GM12878 (cell line): ENCODE measurements around the gene SPATA2. TPM values are rescaled to one million over a fixed set of nuclear protein-coding genes. Genes with fewer than 3 reads are reported as not detected.

Source experiments
- ATAC-seq: fragments of 200-7000 bp; cut with Tn5 transposase; 3 replicates; pipeline ENCODE4 v1.9.1; 2020; ENCODE audit warnings: mild to moderate bottlenecking, moderate library complexity
- BruUV-seq: library from RNA; stranded (reverse); fragments of 400-500 nt; replicated peaks from 2 replicates; lab custom pipeline; 2021; lab: Mats Ljungman, UMichigan
- CTCF ChIA-PET: fragments of 300-600 bp; sonication (Branson Sonifier 250); formaldehyde crosslinking; extraction: SDS; loops from one replicate; lab custom pipeline; 2021; ENCODE audit warnings: inconsistent platforms; lab: Yijun Ruan, JAX
- POLR2A ChIA-PET: fragments of 350-600 bp; formaldehyde crosslinking; extraction: SDS; loops from one replicate; lab custom pipeline; 2021; ENCODE audit warnings: inconsistent platforms; lab: Charles Lee
- RAD21 ChIA-PET: fragments of 300-600 bp; sonication (Branson Sonifier 250); formaldehyde crosslinking; loops from one replicate; lab custom pipeline; 2023; ENCODE audit warnings: antibody characterized with exemption; ENCODE audit not compliant: unreplicated experiment; lab: Charles Lee
- SMC1A ChIA-PET: fragments of 300-600 bp; sonication (Branson Sonifier 250); formaldehyde crosslinking; loops from one replicate; lab custom pipeline; 2023; ENCODE audit not compliant: unreplicated experiment, uncharacterized antibody; lab: Charles Lee
- DNase-seq: peaks from one replicate; pipeline ENCODE4 v3.0.0-alpha.2; 2011; ENCODE audit warnings: low read depth, low spot score
- FAIRE-seq: peaks from 3 replicates; lab custom pipeline; 2011; peaks lifted over from hg19 to GRCh38; lab: Jason Lieb, UNC
- H2AFZ ChIP-seq: 2 replicates; pipeline ENCODE4 v1.6.0; 2011; ENCODE audit warnings: low read depth, low read length, control low read depth; ENCODE audit not compliant: control insufficient read depth
- H3K27ac ChIP-seq: 2 replicates; pipeline ENCODE4 v1.5.1; 2011; ENCODE audit warnings: control low read depth; ENCODE audit not compliant: control insufficient read depth, insufficient read depth
- H3K27me3 ChIP-seq, 2 experiments: replicated peaks in 1 of 2; 2 replicates each; pipeline versions ENCODE4 v1.6.0 to v1.6.1; 2011; ENCODE audit warnings: low read length in 1 of 2; ENCODE audit not compliant: control insufficient read depth in 2 of 2, insufficient read depth in 2 of 2
- H3K36me3 ChIP-seq, 2 experiments: 2 replicates each; pipeline ENCODE4 v1.5.1; 2011; ENCODE audit warnings: low read length in 1 of 2; ENCODE audit not compliant: control insufficient read depth in 2 of 2, insufficient read depth in 2 of 2
- H3K4me1 ChIP-seq: 2 replicates; pipeline ENCODE4 v1.6.1; 2011; ENCODE audit warnings: mild to moderate bottlenecking, low read length, moderate library complexity, mixed read lengths; ENCODE audit not compliant: control insufficient read depth, insufficient read depth
- H3K4me2 ChIP-seq: 2 replicates; pipeline ENCODE4 v1.6.0; 2011; ENCODE audit warnings: control low read depth; ENCODE audit not compliant: control insufficient read depth, insufficient read depth
- H3K4me3 ChIP-seq: fragments of 200-600 bp; sonication (generic); 2 replicates; pipeline ENCODE4 v1.5.1; 2016
- H3K79me2 ChIP-seq: 2 replicates; pipeline ENCODE4 v1.6.0; 2011; ENCODE audit warnings: low read length; ENCODE audit not compliant: control insufficient read depth, insufficient read depth
- H3K9ac ChIP-seq: 2 replicates; pipeline ENCODE4 v1.8.0; 2011; ENCODE audit warnings: low read length, control low read depth, mixed read lengths; ENCODE audit not compliant: control insufficient read depth, insufficient read depth
- H3K9me3 ChIP-seq: replicated peaks from 3 replicates; pipeline ENCODE4 v1.5.1; 2011; ENCODE audit warnings: mild to moderate bottlenecking, low read length; ENCODE audit not compliant: control insufficient read depth, insufficient read depth
- H4K20me1 ChIP-seq: 2 replicates; pipeline ENCODE4 v1.6.0; 2011; ENCODE audit not compliant: control insufficient read depth, insufficient read depth
- CBFB ChIP-seq: IDR thresholded peaks from 2 replicates; pipeline ENCODE4 v1.6.1; 2016; ENCODE audit warnings: antibody characterized with exemption, low read depth
- CBX3 ChIP-seq: fragments of 200-600 bp; sonication (generic); IDR thresholded peaks from 2 replicates; pipeline ENCODE4 v1.6.1; 2016; ENCODE audit warnings: low read depth, borderline replicate concordance
- ETV6 ChIP-seq, 2 experiments: fragments of 450-650 bp in 1 of 2; IDR thresholded peaks in 1 of 2; conservative IDR thresholded peaks in 1 of 2; 2 replicates each; pipeline ENCODE4 v1.6.1; 2014; ENCODE audit warnings: antibody characterized with exemption in 1 of 2, borderline replicate concordance in 1 of 2, low read depth in 1 of 2, mild to moderate bottlenecking in 1 of 2, moderate library complexity in 1 of 2
- MEF2B ChIP-seq: fragments of 450-650 bp; IDR thresholded peaks from 2 replicates; pipeline ENCODE4 v1.6.1; 2018; ENCODE audit warnings: mild to moderate bottlenecking, moderate library complexity; ENCODE audit not compliant: partially characterized antibody, poor library complexity, severe bottlenecking
- MYC ChIP-seq: IDR thresholded peaks from 2 replicates; pipeline ENCODE4 v1.6.1; 2011; ENCODE audit warnings: mild to moderate bottlenecking, low read length, moderate library complexity, inconsistent platforms; ENCODE audit not compliant: insufficient read depth, insufficient replicate concordance, insufficient read length, severe bottlenecking
- NFXL1 ChIP-seq: fragments of 450-650 bp; IDR thresholded peaks from 2 replicates; pipeline ENCODE4 v1.6.1; 2017; ENCODE audit warnings: antibody characterized with exemption, mild to moderate bottlenecking, borderline replicate concordance
- PAX8 ChIP-seq: fragments of 450-650 bp; IDR thresholded peaks from 2 replicates; pipeline ENCODE4 v1.6.1; 2017; ENCODE audit warnings: mild to moderate bottlenecking, moderate library complexity
- RUNX3 ChIP-seq: IDR thresholded peaks from 2 replicates; pipeline ENCODE4 v1.6.1; 2012; ENCODE audit warnings: low read length, inconsistent platforms
- SMC3 ChIP-seq: IDR thresholded peaks from 2 replicates; pipeline ENCODE4 v1.6.1; 2011; ENCODE audit warnings: low read length, improper control_type of control experiment, borderline replicate concordance
- SREBF1 ChIP-seq: IDR thresholded peaks from 2 replicates; pipeline ENCODE4 v1.6.1; 2012; ENCODE audit warnings: mild to moderate bottlenecking, low read length
- TCF7 ChIP-seq: IDR thresholded peaks from 2 replicates; pipeline ENCODE4 v1.6.1; 2014; ENCODE audit warnings: antibody characterized with exemption, borderline replicate concordance
- ZBED1 ChIP-seq: IDR thresholded peaks from 2 replicates; pipeline ENCODE4 v1.6.1; 2016; ENCODE audit warnings: borderline replicate concordance
- WGBS: methylation state at CpG from one replicate; pipeline ENCODE4 v1.1.6; 2016; ENCODE audit warnings: low lambda C conversion rate; ENCODE audit not compliant: insufficient replicate concordance, insufficient coverage; ENCODE audit errors: missing lambda C conversion rate; 5-methylcytosine and 5-hydroxymethylcytosine counted together
- in situ Hi-C: fragments of 300-500 bp; cut with MboI; formaldehyde crosslinking; loops from 9 replicates; pipeline ENCODE4 v1.14.3; 2018; ENCODE audit warnings: mixed read lengths
- intact Hi-C: fragments of 100-400 bp; cut with micrococcal nuclease; formaldehyde crosslinking; loops from one replicate; pipeline ENCODE4 v1.14.2; 2022; ENCODE audit not compliant: unreplicated experiment
- polyA plus RNA-seq, 11 experiments: library from polyadenylated mRNA; depleted of rRNA in 4 of 11; unstranded in 6 of 11; stranded (reverse) in 5 of 11; fragments of >200 nt; fragmentation: Nextera tagmentation in 4 of 11; fragmentation: Illumina TruSeq in 1 of 11; extraction: Ambion mirVana in 4 of 11; extraction: Trizol in 1 of 11; gene quantifications; 1 replicate in 1 of 11; 2 replicates in 10 of 11; pipeline versions ENCODE4 v1.2.1 to v1.2.3, GENCODE V29; 2011 to 2016; ENCODE audit warnings: inconsistent platforms in 2 of 11, missing spikeins in 2 of 11, low read depth in 1 of 11
- total RNA-seq, 4 experiments: library from RNA; depleted of rRNA in 3 of 4; stranded (reverse); fragments of >200 nt in 3 of 4; fragmentation: Illumina TruSeq in 1 of 4; extraction: Trizol in 1 of 4; gene quantifications; 2 replicates each; pipeline versions ENCODE4 v1.2.1 to v1.2.3, GENCODE V29; 2013 to 2021
- TF ChIP-seq, protein P1 (sequence below): fragments of 450-650 bp; formaldehyde crosslinking; IDR thresholded peaks from 2 replicates; pipeline ENCODE4 v1.4.0; 2020; ENCODE audit warnings: mild to moderate bottlenecking, moderate library complexity
- TF ChIP-seq, protein P2 (sequence below): IDR thresholded peaks from 2 replicates; pipeline ENCODE4 v1.6.1; 2011; ENCODE audit warnings: borderline replicate concordance, low read depth, mild to moderate bottlenecking, moderate library complexity, low read length; ENCODE audit not compliant: insufficient read depth, poor library complexity, severe bottlenecking

The SPATA2 gene
- total and polyA plus RNA-seq, 10 of the 15 experiments (the other 5 are each of a cell fraction or from before 2014, with no cell fraction given), result 0.93 to 11.7 (median 5.6) TPM

DNA sequence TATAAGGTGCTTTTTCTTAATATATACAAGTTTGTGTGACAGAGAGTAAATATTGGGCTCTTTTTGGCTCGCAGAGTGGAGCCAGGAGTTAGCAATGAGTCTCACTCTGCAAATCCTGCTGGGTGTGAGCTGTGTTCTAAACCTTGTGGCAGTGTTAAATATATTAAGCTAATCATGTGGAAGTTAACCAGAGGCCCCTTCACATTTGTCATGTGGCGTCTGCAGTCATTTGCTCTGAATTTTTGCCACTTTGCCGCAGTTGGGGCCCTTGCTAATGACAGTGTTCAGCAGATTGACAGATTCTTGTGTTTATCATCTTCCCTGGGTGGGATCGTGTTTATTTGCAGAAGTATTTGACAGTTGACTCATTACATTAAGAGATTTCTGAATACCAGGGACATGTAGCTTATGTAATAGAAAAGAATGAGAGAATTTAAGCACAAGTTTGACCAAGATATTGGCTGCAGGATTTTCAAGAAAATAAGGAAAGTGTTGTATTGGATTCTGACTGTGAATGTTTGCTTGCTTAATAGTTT is 37.9 kb downstream of the SPATA2 start:
- no peaks in the 10 kb centered on the region for H4K20me1 ChIP-seq
- no TSS peak for BruUV-seq
- no peak overlapping the region for H3K4me3 ChIP-seq
- H2AFZ ChIP-seq, result no peak overlapping the region
- CTCF ChIA-PET, result interaction anchor here (0.7 to 4.7 kb wide), 3 partner anchors 9 to 269 kb away, joined by 3 to 15 read pairs (median 3); no protein-coding TSS in a partner anchor
- TF ChIP-seq TCF7 (no peak), NFXL1 (no peak), ETV6 (conservative IDR thresholded peaks at IDR 0.05 in 1 of 2, IDR thresholded peaks at IDR 0.05 in 1 of 2; ENCODE audit: borderline replicate concordance in 1 of 2, low read depth in 1 of 2) (no peak), ZBED1 (no peak), SREBF1 (no peak), SMC3 (no peak), MEF2B (no peak), CBFB (no peak), RUNX3 (no peak), MYC (no peak), PAX8 (no peak), CBX3 (no peak)
- TF ChIP-seq, protein P1, sequence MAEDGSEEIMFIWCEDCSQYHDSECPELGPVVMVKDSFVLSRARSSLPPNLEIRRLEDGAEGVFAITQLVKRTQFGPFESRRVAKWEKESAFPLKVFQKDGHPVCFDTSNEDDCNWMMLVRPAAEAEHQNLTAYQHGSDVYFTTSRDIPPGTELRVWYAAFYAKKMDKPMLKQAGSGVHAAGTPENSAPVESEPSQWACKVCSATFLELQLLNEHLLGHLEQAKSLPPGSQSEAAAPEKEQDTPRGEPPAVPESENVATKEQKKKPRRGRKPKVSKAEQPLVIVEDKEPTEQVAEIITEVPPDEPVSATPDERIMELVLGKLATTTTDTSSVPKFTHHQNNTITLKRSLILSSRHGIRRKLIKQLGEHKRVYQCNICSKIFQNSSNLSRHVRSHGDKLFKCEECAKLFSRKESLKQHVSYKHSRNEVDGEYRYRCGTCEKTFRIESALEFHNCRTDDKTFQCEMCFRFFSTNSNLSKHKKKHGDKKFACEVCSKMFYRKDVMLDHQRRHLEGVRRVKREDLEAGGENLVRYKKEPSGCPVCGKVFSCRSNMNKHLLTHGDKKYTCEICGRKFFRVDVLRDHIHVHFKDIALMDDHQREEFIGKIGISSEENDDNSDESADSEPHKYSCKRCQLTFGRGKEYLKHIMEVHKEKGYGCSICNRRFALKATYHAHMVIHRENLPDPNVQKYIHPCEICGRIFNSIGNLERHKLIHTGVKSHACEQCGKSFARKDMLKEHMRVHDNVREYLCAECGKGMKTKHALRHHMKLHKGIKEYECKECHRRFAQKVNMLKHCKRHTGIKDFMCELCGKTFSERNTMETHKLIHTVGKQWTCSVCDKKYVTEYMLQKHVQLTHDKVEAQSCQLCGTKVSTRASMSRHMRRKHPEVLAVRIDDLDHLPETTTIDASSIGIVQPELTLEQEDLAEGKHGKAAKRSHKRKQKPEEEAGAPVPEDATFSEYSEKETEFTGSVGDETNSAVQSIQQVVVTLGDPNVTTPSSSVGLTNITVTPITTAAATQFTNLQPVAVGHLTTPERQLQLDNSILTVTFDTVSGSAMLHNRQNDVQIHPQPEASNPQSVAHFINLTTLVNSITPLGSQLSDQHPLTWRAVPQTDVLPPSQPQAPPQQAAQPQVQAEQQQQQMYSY (CRISPR knock-in tag), result no peak
- TF ChIP-seq, protein P2, sequence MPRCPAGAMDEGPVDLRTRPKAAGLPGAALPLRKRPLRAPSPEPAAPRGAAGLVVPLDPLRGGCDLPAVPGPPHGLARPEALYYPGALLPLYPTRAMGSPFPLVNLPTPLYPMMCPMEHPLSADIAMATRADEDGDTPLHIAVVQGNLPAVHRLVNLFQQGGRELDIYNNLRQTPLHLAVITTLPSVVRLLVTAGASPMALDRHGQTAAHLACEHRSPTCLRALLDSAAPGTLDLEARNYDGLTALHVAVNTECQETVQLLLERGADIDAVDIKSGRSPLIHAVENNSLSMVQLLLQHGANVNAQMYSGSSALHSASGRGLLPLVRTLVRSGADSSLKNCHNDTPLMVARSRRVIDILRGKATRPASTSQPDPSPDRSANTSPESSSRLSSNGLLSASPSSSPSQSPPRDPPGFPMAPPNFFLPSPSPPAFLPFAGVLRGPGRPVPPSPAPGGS, result no peak
- SMC1A ChIA-PET, result interaction anchor here (1.4 kb wide), 1 partner anchor 10 kb away, joined by 4 read pairs; no protein-coding TSS in a partner anchor
- H3K79me2 ChIP-seq, result no peaks in the 10 kb centered on the region
- no peak overlapping the region for H3K27ac ChIP-seq
- intact Hi-C loops (no loop called here), in situ Hi-C loops (no loop called here)
- H3K4me1 ChIP-seq, result no peaks in the 10 kb centered on the region
- POLR2A ChIA-PET, result no interaction called here
- no peak overlapping the region for H3K9ac ChIP-seq
- H3K4me2 ChIP-seq, result no peak overlapping the region
- peaks cover 0 to 4% of the 10 kb centered on the region in 2 experiments; a peak in 2 of 4 replicates for H3K36me3 ChIP-seq
- RAD21 ChIA-PET, result no interaction called here
- no peaks in the 10 kb centered on the region for H3K27me3 ChIP-seq
- FAIRE-seq (no peak), ATAC-seq (no peak), DNase-seq (no peak)
- 86% methylated on average over 4 of the region's 4 CpGs for WGBS
- H3K9me3 ChIP-seq, result no peaks in the 10 kb centered on the region
